ENCODE data around the gene PCBD2.

The PCBD2 gene

GRCh38 chr5:135007749-135008363 is 102.9 kb downstream of the PCBD2 start:
- DNase-seq (ENCODE audit: low read depth, low spot score): no peak

- DNase-seq (ENCODE audit: low read depth, low spot score): no peak
Measured at GRCh38 chr5:135008556-135008955, 103.6 kb downstream of the PCBD2 start.

- DNase-seq (ENCODE audit: low read depth, low spot score): no peak
Measured at GRCh38 chr5:135008981-135009735, 104.2 kb downstream of the PCBD2 start.

- DNase-seq (ENCODE audit: low read depth, low spot score): no peak
Measured at GRCh38 chr5:135009736-135010501, 105.0 kb downstream of the PCBD2 start.

GRCh38 chr5:135010502-135011354 is 105.8 kb downstream of the PCBD2 start:
- no peak for DNase-seq (ENCODE audit: low read depth, low spot score)

GRCh38 chr5:135011355-135012032 is 106.6 kb downstream of the PCBD2 start:
- DNase-seq (ENCODE audit: low read depth, low spot score): no peak

- no peak for DNase-seq (ENCODE audit: low read depth, low spot score)
Measured at GRCh38 chr5:135012033-135012588, 107.2 kb downstream of the PCBD2 start.
